ENCODE results near the gene PLEKHM1. TPM values are rescaled to one million over a fixed set of nuclear protein-coding genes. Genes with fewer than 3 reads are reported as not detected.

PLEKHM1 gene
- total and polyA plus RNA-seq, 2 of the 13 experiments (the other 11 are each of a cell fraction or from before 2014, with no cell fraction given) = 7.6 to 13.5 TPM

GRCh38 chr17:45429339-45430005 lies 61.0 kb downstream of the PLEKHM1 start (continued):
- TF ChIP-seq ZNF101 (CRISPR knock-in tag; IDR thresholded peaks at IDR 0.05; ENCODE audit: borderline replicate concordance, low read depth) (no peak), SMARCC2 (IDR thresholded peaks at IDR 0.05) (no peak), ZBTB20 (CRISPR knock-in tag; IDR thresholded peaks at IDR 0.05; ENCODE audit: borderline replicate concordance, low read depth) (no peak), CCDC6 (CRISPR knock-in tag; IDR thresholded peaks at IDR 0.05) (no peak), ZNF761 (CRISPR knock-in tag; conservative IDR thresholded peaks at IDR 0.05) (peak; percentile 74; the same call in 1 of the 2 replicates), ZNF33A (CRISPR knock-in tag; IDR thresholded peaks at IDR 0.05; ENCODE audit: borderline replicate concordance) (no peak), ZC3H4 (CRISPR knock-in tag; IDR thresholded peaks at IDR 0.05; ENCODE audit: borderline replicate concordance) (no peak), ZNF350 (CRISPR knock-in tag; IDR thresholded peaks at IDR 0.05; ENCODE audit: borderline replicate concordance, low read depth) (no peak), GATAD2A (CRISPR knock-in tag; IDR thresholded peaks at IDR 0.05) (no peak), ZNF615 (CRISPR knock-in tag; IDR thresholded peaks at IDR 0.05; ENCODE audit: borderline replicate concordance) (no peak), ZBTB43 (CRISPR knock-in tag; conservative IDR thresholded peaks at IDR 0.05) (no peak), JDP2 (CRISPR knock-in tag; IDR thresholded peaks at IDR 0.05; ENCODE audit: borderline replicate concordance) (no peak), PBX3 (CRISPR knock-in tag; IDR thresholded peaks at IDR 0.05; ENCODE audit: borderline replicate concordance) (no peak), ZMAT3 (CRISPR knock-in tag; conservative IDR thresholded peaks at IDR 0.05) (0 out of 2 replicates have a peak, but pooled peaks have one; percentile 13), ZNF326 (CRISPR knock-in tag; IDR thresholded peaks at IDR 0.05; ENCODE audit: borderline replicate concordance) (no peak), ZBTB33 (CRISPR knock-in tag; IDR thresholded peaks at IDR 0.05) (no peak), CENPT (CRISPR knock-in tag; IDR thresholded peaks at IDR 0.05; ENCODE audit: low read depth) (no peak), ZKSCAN1 (IDR thresholded peaks at IDR 0.05; ENCODE audit: low read length) (no peak), HNF4G (IDR thresholded peaks at IDR 0.05; ENCODE audit: borderline replicate concordance, low read depth, low read length) (no peak; the same call in 1 of the 2 replicates), HNF4G (CRISPR knock-in tag; IDR thresholded peaks at IDR 0.05; ENCODE audit: borderline replicate concordance, low read depth) (no peak), ZZZ3 (CRISPR knock-in tag; IDR thresholded peaks at IDR 0.05; ENCODE audit: borderline replicate concordance) (no peak), ZNF354B (CRISPR knock-in tag; IDR thresholded peaks at IDR 0.05) (no peak)
